Measurements from ENCODE around the gene FRMPD4. TPM values are rescaled to one million over a fixed set of nuclear protein-coding genes. Genes with fewer than 3 reads are reported as not detected.

The FRMPD4 gene
- total RNA-seq, 1 experiment from 2014 or later, result 0.24 TPM

DNA sequence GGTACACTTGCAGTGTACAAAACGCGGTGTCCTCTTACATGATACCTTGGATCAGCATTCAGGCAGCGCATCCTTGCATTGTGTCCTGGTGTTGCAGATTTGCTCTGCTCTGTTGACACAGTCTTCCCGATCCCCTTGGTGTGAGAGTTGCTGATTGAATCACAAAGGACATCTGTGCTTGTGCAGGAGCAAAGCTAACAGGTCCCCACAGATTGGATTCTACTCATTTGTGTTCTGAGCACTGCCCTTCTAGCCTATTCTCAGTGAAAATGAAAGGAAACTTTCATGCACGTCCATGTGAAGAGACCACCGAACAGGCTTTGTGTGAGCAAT lies 171.4 kb downstream of the FRMPD4 start:
- H2BK12ac ChIP-seq (ENCODE audit: insufficient read length, low read depth, low read length), result no peak overlapping the region
- no peak overlapping the region for H2AFZ ChIP-seq (ENCODE audit: low read length)
- H3T11ph ChIP-seq (ENCODE audit: low read length), result no peak overlapping the region
- H4K91ac ChIP-seq (ENCODE audit: insufficient read length, low read depth, low read length), result no peak overlapping the region
- H3K4ac ChIP-seq (ENCODE audit: low read depth, low read length), result no peak overlapping the region
- H3K27ac ChIP-seq (ENCODE audit: insufficient read length, low read depth, low read length), result no peak overlapping the region
- no peak overlapping the region for H2BK15ac ChIP-seq (ENCODE audit: low read depth, low read length)
- no peak overlapping the region for H3K4me2 ChIP-seq (ENCODE audit: insufficient read depth, insufficient read length, low read length)
- no peak overlapping the region for H4K5ac ChIP-seq (ENCODE audit: insufficient read length, low read depth, low read length)
- H2BK20ac ChIP-seq (ENCODE audit: low read depth, low read length, poor library complexity, severe bottlenecking), result no peak overlapping the region
- no CpG with 5 or more reads among the region's 6 CpGs for WGBS (ENCODE audit: extremely low coverage, insufficient read length, low lambda C conversion rate)
- no peaks in the 10 kb centered on the region for H3K79me2 ChIP-seq (ENCODE audit: insufficient read depth, low read length)
- peaks cover 3 to 6% (median 5%) of the 10 kb centered on the region in 3 experiments; a peak in 5 of 7 replicates for H3K36me3 Mint-ChIP-seq (ENCODE audit: insufficient read depth in 1 of 3, low read depth in 3 of 3)
- no peak overlapping the region for H3K14ac ChIP-seq (ENCODE audit: insufficient read depth, low read length)
- H3K9me3 Mint-ChIP-seq, result peaks cover 62 to 64% of the 10 kb centered on the region in 2 experiments
- H3K27ac Mint-ChIP-seq, result peak overlapping the region in 2 of 3 experiments; percentile 52 to 78; a peak in 2 of 7 replicates
- no peak overlapping the region for H3K23ac ChIP-seq (ENCODE audit: insufficient read length, low read depth, low read length)
- peak overlapping the region in 1 of 2 experiments; percentile 37; a peak in 1 of 5 replicates for H3K4me3 Mint-ChIP-seq
- H3K23me2 ChIP-seq (ENCODE audit: insufficient read length, low read depth, low read length, poor library complexity, severe bottlenecking), result no peaks in the 10 kb centered on the region
- H2AK5ac ChIP-seq (ENCODE audit: insufficient read length, low read length), result no peak overlapping the region
- TF ChIP-seq, protein P1, sequence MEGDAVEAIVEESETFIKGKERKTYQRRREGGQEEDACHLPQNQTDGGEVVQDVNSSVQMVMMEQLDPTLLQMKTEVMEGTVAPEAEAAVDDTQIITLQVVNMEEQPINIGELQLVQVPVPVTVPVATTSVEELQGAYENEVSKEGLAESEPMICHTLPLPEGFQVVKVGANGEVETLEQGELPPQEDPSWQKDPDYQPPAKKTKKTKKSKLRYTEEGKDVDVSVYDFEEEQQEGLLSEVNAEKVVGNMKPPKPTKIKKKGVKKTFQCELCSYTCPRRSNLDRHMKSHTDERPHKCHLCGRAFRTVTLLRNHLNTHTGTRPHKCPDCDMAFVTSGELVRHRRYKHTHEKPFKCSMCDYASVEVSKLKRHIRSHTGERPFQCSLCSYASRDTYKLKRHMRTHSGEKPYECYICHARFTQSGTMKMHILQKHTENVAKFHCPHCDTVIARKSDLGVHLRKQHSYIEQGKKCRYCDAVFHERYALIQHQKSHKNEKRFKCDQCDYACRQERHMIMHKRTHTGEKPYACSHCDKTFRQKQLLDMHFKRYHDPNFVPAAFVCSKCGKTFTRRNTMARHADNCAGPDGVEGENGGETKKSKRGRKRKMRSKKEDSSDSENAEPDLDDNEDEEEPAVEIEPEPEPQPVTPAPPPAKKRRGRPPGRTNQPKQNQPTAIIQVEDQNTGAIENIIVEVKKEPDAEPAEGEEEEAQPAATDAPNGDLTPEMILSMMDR (conservative IDR thresholded peaks at IDR 0.05), result no peak
- H3K18ac ChIP-seq (ENCODE audit: insufficient read length, low read depth, low read length), result no peak overlapping the region
- no peak overlapping the region for H3K9ac ChIP-seq (ENCODE audit: extremely low read depth, insufficient read length, low read length)
- H3K4me1 Mint-ChIP-seq, result peaks cover 20 to 25% of the 10 kb centered on the region in 2 experiments
- peaks cover 8% of the 10 kb centered on the region for H3K9me3 ChIP-seq (ENCODE audit: control insufficient read depth, low read depth, low read length)
- DNase-seq, result peak; percentile 59
- H3K27me3 Mint-ChIP-seq (ENCODE audit: low read depth), result no peaks in the 10 kb centered on the region
- H4K8ac ChIP-seq (replicated peaks; ENCODE audit: insufficient read length, low read depth, low read length), result no peak overlapping the region
- H2BK120ac ChIP-seq (ENCODE audit: low read depth, low read length, poor library complexity, severe bottlenecking), result no peak overlapping the region
- H3K4me1 ChIP-seq (ENCODE audit: insufficient read depth, low read length), result peaks cover 5% of the 10 kb centered on the region; the same call in 1 of the 2 replicates
- H3K79me1 ChIP-seq (ENCODE audit: insufficient read depth, low read depth, low read length, poor library complexity, severe bottlenecking), result no peaks in the 10 kb centered on the region
- H2BK5ac ChIP-seq (ENCODE audit: insufficient read length, low read length), result no peak overlapping the region
- no peak overlapping the region for H3K56ac ChIP-seq (ENCODE audit: insufficient read length, low read depth, low read length)
- H3K27me3 ChIP-seq (ENCODE audit: insufficient read depth, low read length), result no peaks in the 10 kb centered on the region
- no peaks in the 10 kb centered on the region for H4K20me1 ChIP-seq (ENCODE audit: control insufficient read depth, insufficient read depth, insufficient read length)

Measured in H9 (cell line).